NCI-H510A treated with DMSO at 0.1 percent for 48 hours (cell line): ENCODE data around the gene OR51M1.

ENCODE experiments used
- DNase-seq: peaks from one replicate; lab custom pipeline; 2025; lab: John Stamatoyannopoulos, UW

OR51M1 gene

GRCh38 chr11:5390210-5390609 is 6.6 kb downstream of the OR51M1 start:
- no peak for DNase-seq

- no peak for DNase-seq
These were observed 10.5 kb downstream of the OR51M1 start for GRCh38 chr11:5394091-5394490.

- no peak for DNase-seq
These were observed 15.3 kb downstream of the OR51M1 start for GRCh38 chr11:5398936-5399335.

GRCh38 chr11:5405173-5405572 is 21.6 kb downstream of the OR51M1 start:
- DNase-seq, result no peak

GRCh38 chr11:5420993-5421392 is 37.4 kb downstream of the OR51M1 start:
- no peak for DNase-seq

- DNase-seq, result no peak
These were observed 38.2 kb downstream of the OR51M1 start, which contains the start of gene OR51Q1 for GRCh38 chr11:5421811-5422210. TSS of gene OR51Q1 (plus strand) at chr11:5422111. CDS start at chr11:5422201, 90 bp downstream.

GRCh38 chr11:5423131-5423530 is 39.5 kb downstream of the OR51M1 start:
- no peak for DNase-seq

GRCh38 chr11:5441414-5441813 is 57.8 kb downstream of the OR51M1 start, which contains the start of gene OR51I1:
TSS of gene OR51I1 (minus strand) at chr11:5441514. CDS start at chr11:5441514, 0 bp downstream.
- no peak for DNase-seq
